Subcutaneous adipose tissue (tissue), 4 donors: Measurements from ENCODE around the gene MAML3. TPM values are rescaled to one million over a fixed set of nuclear protein-coding genes. Genes with fewer than 3 reads are reported as not detected.

ENCODE experiments used
- CTCF ChIP-seq: fragments of 450-650 bp; IDR thresholded peaks from one replicate; pipeline ENCODE4 v1.5.1; 2016; ENCODE audit warnings: low read depth, mild to moderate bottlenecking, control low read depth, antibody characterized with exemption, moderate library complexity
- total RNA-seq, 4 donors: library from RNA; depleted of rRNA; stranded (reverse); fragments of >200 nt; gene quantifications; one replicate each; pipeline ENCODE4 v1.1.0, GENCODE V29; 2016

Gene MAML3
- total RNA-seq, 4 donors from 2014 or later: 3.5 to 11.1 (median 9.1) TPM

GRCh38 chr4:140019619-140020347 lies 134.2 kb downstream of the MAML3 start:
- TF ChIP-seq CTCF: no peak

- no peak for TF ChIP-seq CTCF
Observed at GRCh38 chr4:140018931-140019618, 134.9 kb downstream of the MAML3 start.

- no peak for TF ChIP-seq CTCF
Observed at GRCh38 chr4:140014284-140014683, 139.7 kb downstream of the MAML3 start.

- TF ChIP-seq CTCF: no peak
Observed at GRCh38 chr4:140012688-140013486, 141.1 kb downstream of the MAML3 start.

GRCh38 chr4:140005699-140006098 lies 148.3 kb downstream of the MAML3 start:
- TF ChIP-seq CTCF: no peak

- TF ChIP-seq CTCF: no peak
Observed at GRCh38 chr4:140004922-140005627, 148.9 kb downstream of the MAML3 start.
